Effector memory CD8-positive, alpha-beta T cell (primary cell): Measurements from ENCODE around the gene COP1.
"Not testable (repeated sequence)": the region's sequence is repeated elsewhere in the genome, so short reads cannot be mapped to it uniquely, and the experiment has no call there.

Experiments used
- ATAC-seq: fragments of 150-1000 bp; cut with Tn5 transposase; replicated peaks from 2 replicates; pipeline ENCODE4 v1.10.0; 2021; ENCODE audit warnings: mild to moderate bottlenecking, moderate library complexity
- DNase-seq, 3 experiments: peaks; one replicate each; pipeline ENCODE4 v3.0.0; 2021
- H3K27ac Mint-ChIP-seq, 2 donors: one replicate each; pipeline ENCODE4 v1.8.0; 2022; ENCODE audit warnings: mild to moderate bottlenecking in 2 of 2, mixed read lengths in 2 of 2, moderate library complexity in 2 of 2
- H3K27me3 Mint-ChIP-seq, 2 donors: one replicate each; pipeline ENCODE4 v1.8.0; 2022; ENCODE audit warnings: mixed read lengths in 2 of 2
- H3K36me3 Mint-ChIP-seq: one replicate; pipeline ENCODE4 v1.8.0; 2022; ENCODE audit warnings: mild to moderate bottlenecking, moderate library complexity, mixed read lengths; ENCODE audit not compliant: insufficient read depth
- H3K4me1 Mint-ChIP-seq, 2 donors: one replicate each; pipeline ENCODE4 v1.8.0; 2022; ENCODE audit warnings: low read depth in 2 of 2, mixed read lengths in 2 of 2
- H3K4me3 Mint-ChIP-seq, 2 donors: one replicate each; pipeline ENCODE4 v1.8.0; 2022; ENCODE audit warnings: mild to moderate bottlenecking in 2 of 2, mixed read lengths in 2 of 2, moderate library complexity in 2 of 2
- H3K9me3 Mint-ChIP-seq, 2 donors: one replicate each; pipeline ENCODE4 v1.8.0; 2022; ENCODE audit warnings: mixed read lengths in 2 of 2

The COP1 gene

GRCh38 chr1:176033881-176034280 is 173.2 kb downstream of the COP1 start:
- no peaks in the 10 kb centered on the region for H3K27me3 Mint-ChIP-seq
- DNase-seq, result no peak
- no peak overlapping the region for H3K4me3 Mint-ChIP-seq
- peaks cover 0 to 8% of the 10 kb centered on the region in 2 donors for H3K4me1 Mint-ChIP-seq
- H3K36me3 Mint-ChIP-seq, result peaks cover 23% of the 10 kb centered on the region
- no peak for ATAC-seq
- no peaks in the 10 kb centered on the region for H3K9me3 Mint-ChIP-seq
- H3K27ac Mint-ChIP-seq, result no peak overlapping the region

- Mint-ChIP-seq H3K27ac (no peak overlapping the region), H3K4me3 (no peak overlapping the region), H3K9me3 (no peaks in the 10 kb centered on the region), H3K27me3 (no peaks in the 10 kb centered on the region), H3K4me1 (peaks cover 2 to 8% of the 10 kb centered on the region in 2 donors), H3K36me3 (peaks cover 20% of the 10 kb centered on the region)
- DNase-seq (no peak), ATAC-seq (no peak)
Observed at GRCh38 chr1:176033474-176033873, 173.6 kb downstream of the COP1 start.

DNA sequence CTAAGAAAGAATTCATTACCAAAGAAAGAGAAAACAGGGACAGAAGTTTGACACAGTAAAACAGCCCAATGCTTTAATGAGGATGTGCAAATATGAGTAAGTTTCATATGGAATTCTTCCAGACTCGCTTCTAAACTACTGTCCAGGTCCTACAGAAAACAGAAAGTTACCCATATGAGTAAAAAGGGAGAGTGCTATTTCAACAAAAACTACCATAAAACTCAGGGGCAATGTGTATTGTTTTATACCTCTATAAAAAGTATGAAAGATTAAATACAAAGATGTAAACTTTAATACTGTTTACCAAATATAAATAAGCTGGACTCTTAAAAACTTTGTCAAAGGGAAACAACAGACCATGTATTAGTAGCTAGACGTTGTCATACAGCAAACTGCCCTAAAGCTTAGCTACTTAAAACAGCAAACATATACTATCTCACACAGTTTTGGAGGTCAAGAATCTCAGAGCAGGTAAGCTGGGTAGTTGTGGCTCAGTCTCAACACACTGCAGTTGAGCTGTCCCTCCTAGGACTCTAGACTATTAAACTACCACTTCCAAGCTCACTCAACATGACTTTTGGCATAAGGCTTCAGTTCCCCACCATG is 174.9 kb downstream of the COP1 start:
- ATAC-seq, result no peak
- no peaks in the 10 kb centered on the region for H3K9me3 Mint-ChIP-seq
- no peak overlapping the region for H3K27ac Mint-ChIP-seq

DNA sequence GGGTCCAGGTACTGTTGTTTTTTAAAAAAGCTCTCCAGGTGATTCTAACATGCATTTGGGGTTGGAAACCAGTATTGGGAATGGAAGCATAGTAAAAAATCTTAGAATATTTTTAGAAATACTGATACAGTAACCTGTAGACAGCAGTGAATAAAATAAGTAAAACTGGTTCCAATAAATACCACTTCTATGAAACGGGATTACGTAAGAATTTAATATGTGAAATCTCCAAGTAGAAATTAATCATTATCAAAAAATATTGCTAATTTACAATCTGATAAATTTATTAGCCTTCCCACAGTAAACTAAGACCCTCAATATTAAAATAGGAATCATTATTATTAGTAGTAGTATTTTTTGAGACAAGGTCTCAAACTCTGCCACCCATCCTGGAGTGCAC is 177.5 kb downstream of the COP1 start:
- Mint-ChIP-seq H3K4me3 (no peak overlapping the region), H3K36me3 (peaks cover 9% of the 10 kb centered on the region), H3K27ac (peak overlapping the region in 1 of 2 donors; percentile 23), H3K4me1 (peaks cover 4 to 9% of the 10 kb centered on the region in 2 donors), H3K9me3 (no peaks in the 10 kb centered on the region), H3K27me3 (no peaks in the 10 kb centered on the region)
- DNase-seq, result no peak
- ATAC-seq, result no peak

More for the DNA sequence above, 174.9 kb downstream of the COP1 start:
- peaks cover 15% of the 10 kb centered on the region for H3K36me3 Mint-ChIP-seq
- no peaks in the 10 kb centered on the region for H3K27me3 Mint-ChIP-seq
- peaks cover 4 to 11% of the 10 kb centered on the region in 2 donors for H3K4me1 Mint-ChIP-seq
- DNase-seq, result no peak
- H3K4me3 Mint-ChIP-seq, result no peak overlapping the region

DNA sequence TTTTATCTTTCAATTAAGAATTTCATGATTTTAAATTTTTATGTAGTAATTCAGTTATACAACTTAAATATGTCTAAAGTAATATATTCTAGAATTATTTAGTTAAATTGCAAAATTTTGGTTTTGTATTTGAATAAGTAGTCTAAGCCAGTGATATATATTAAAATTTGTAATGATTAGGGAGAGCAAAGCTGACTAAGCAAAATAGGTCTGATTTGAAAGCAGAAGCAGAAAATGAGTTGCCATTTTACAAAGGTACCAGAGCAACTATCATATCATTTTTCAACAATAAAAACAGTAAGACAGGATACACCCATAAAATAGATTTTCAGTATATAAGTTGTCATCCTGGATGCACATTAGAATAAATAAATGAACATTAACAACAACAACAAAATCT is 177.9 kb downstream of the COP1 start:
- DNase-seq, result no peak
- H3K27me3 Mint-ChIP-seq, result no peaks in the 10 kb centered on the region
- peak overlapping the region in 1 of 2 donors; percentile 23 for H3K27ac Mint-ChIP-seq
- no peak for ATAC-seq
- no peaks in the 10 kb centered on the region for H3K9me3 Mint-ChIP-seq
- H3K36me3 Mint-ChIP-seq, result peaks cover 9% of the 10 kb centered on the region
- no peak overlapping the region for H3K4me3 Mint-ChIP-seq
- H3K4me1 Mint-ChIP-seq, result peaks cover 4 to 14% of the 10 kb centered on the region in 2 donors

DNA sequence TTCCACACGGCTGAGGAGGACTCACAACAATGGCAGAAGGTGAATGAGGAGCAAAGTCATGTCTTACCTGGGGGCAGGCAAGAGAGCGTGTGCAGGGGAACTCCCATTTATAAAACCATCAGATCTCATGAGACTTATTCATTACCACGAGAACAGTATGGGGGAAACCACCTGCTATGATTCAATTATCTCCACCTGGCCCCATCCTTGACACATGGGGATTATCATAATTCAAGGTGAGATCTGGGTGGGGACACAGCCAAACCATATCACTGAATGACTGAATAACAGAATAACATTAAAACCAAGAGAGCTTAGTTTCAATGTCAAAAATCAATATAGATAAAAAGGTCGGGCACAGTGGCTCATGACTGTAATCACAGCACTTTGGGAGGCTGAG is 179.2 kb downstream of the COP1 start:
- H3K4me3 Mint-ChIP-seq, DNase-seq, H3K27me3 Mint-ChIP-seq, ATAC-seq, H3K9me3 Mint-ChIP-seq: not testable (repeated sequence)
- Mint-ChIP-seq H3K4me1 (peaks cover 6 to 15% of the 10 kb centered on the region in 2 donors), H3K27ac (peak overlapping the region in 1 of 2 donors; percentile 66), H3K36me3 (peaks cover 12% of the 10 kb centered on the region)

- Mint-ChIP-seq H3K27me3 (no peaks in the 10 kb centered on the region), H3K4me3 (no peak overlapping the region), H3K36me3 (peaks cover 27% of the 10 kb centered on the region), H3K27ac (peak overlapping the region in 1 of 2 donors; percentile 55), H3K4me1 (peaks cover 5 to 16% of the 10 kb centered on the region in 2 donors), H3K9me3 (no peaks in the 10 kb centered on the region)
- no peak for DNase-seq
- no peak for ATAC-seq
Observed at GRCh38 chr1:176022574-176022973, 184.5 kb downstream of the COP1 start.

DNA sequence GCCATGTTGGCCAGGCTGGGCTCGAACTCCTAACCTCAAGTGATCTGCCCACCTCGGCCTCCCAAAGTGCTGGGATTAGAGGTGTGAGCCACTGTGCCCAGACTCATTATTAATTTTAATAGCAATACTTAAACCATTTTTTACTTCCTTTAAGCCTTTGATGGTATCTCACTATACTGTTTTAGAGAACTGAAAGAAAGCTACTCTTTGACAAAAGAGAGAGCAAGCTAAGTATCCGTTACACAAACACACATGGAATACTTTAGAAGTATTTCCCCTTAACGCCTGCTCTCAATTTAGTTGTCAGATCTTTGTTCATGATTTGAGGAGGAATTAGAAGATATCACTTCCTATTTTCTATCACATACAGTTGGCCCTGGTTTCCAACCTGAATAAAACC is 189.4 kb downstream of the COP1 start:
- Mint-ChIP-seq H3K4me1 (peaks cover 0 to 16% of the 10 kb centered on the region in 2 donors), H3K4me3 (no peak overlapping the region), H3K27ac (no peak overlapping the region), H3K27me3 (no peaks in the 10 kb centered on the region), H3K36me3 (peaks cover 24% of the 10 kb centered on the region), H3K9me3 (no peaks in the 10 kb centered on the region)
- DNase-seq (no peak), ATAC-seq (no peak)

DNA sequence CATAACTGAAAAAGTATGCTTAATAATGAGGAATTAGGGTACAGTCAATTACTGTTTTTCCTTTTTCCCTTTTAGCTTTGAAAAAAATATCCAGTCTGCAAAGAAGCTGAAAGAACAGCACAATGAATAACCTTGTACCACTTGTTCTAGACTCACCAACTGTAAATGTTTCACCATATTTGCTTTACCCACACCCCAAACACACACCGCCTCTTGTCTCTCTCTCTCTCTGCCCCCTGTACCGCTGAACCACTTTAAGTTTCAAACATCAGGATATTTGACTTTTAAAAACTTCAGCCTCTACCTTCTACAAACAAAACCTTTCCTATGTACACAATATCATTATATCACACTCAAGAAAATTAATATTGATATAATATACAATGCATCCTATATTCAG is 197.1 kb downstream of the COP1 start:
- Mint-ChIP-seq H3K36me3 (peaks cover 4% of the 10 kb centered on the region), H3K4me3 (no peak overlapping the region), H3K4me1 (peaks cover 0 to 3% of the 10 kb centered on the region in 2 donors), H3K27ac (no peak overlapping the region), H3K27me3 (no peaks in the 10 kb centered on the region), H3K9me3 (no peaks in the 10 kb centered on the region)
- no peak for DNase-seq
- no peak for ATAC-seq

- H3K4me1 Mint-ChIP-seq, ATAC-seq, H3K4me3 Mint-ChIP-seq, H3K27me3 Mint-ChIP-seq, H3K36me3 Mint-ChIP-seq, H3K27ac Mint-ChIP-seq, DNase-seq, H3K9me3 Mint-ChIP-seq: not testable (repeated sequence)
Observed at GRCh38 chr1:176007756-176008389, 199.2 kb downstream of the COP1 start.

DNA sequence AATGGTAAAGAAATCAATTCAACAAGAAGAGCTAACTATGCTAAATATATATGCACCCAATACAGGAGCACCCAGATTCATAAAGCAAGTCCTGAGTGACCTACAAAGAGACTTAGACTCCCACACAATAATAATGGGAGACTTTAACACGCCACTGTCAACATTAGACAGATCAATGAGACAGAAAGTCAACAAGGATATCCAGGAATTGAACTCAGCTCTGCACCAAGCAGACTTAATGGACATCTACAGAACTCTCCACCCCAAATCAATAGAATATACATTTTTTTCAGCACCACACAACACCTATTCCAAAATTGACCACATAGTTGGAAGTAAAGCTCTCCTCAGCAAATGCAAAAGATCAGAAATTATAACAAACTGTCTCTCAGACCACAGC is 212.4 kb downstream of the COP1 start:
- not testable (repeated sequence) for H3K27me3 Mint-ChIP-seq, H3K27ac Mint-ChIP-seq, DNase-seq, ATAC-seq, H3K4me3 Mint-ChIP-seq, H3K9me3 Mint-ChIP-seq, H3K36me3 Mint-ChIP-seq
- H3K4me1 Mint-ChIP-seq, result peaks cover 6 to 14% of the 10 kb centered on the region in 2 donors

- not testable (repeated sequence) for H3K27me3 Mint-ChIP-seq, DNase-seq, H3K27ac Mint-ChIP-seq, H3K9me3 Mint-ChIP-seq, H3K4me3 Mint-ChIP-seq, ATAC-seq
- peaks cover 6 to 14% of the 10 kb centered on the region in 2 donors for H3K4me1 Mint-ChIP-seq
- H3K36me3 Mint-ChIP-seq, result peaks cover 10% of the 10 kb centered on the region
Observed at GRCh38 chr1:175992825-175993224, 214.3 kb downstream of the COP1 start.

- H3K4me3 Mint-ChIP-seq, ATAC-seq, H3K9me3 Mint-ChIP-seq, H3K27me3 Mint-ChIP-seq, H3K27ac Mint-ChIP-seq, DNase-seq: not testable (repeated sequence)
- Mint-ChIP-seq H3K4me1 (peaks cover 6 to 14% of the 10 kb centered on the region in 2 donors), H3K36me3 (peaks cover 13% of the 10 kb centered on the region)
Observed at GRCh38 chr1:175992202-175992601, 214.9 kb downstream of the COP1 start.

DNA sequence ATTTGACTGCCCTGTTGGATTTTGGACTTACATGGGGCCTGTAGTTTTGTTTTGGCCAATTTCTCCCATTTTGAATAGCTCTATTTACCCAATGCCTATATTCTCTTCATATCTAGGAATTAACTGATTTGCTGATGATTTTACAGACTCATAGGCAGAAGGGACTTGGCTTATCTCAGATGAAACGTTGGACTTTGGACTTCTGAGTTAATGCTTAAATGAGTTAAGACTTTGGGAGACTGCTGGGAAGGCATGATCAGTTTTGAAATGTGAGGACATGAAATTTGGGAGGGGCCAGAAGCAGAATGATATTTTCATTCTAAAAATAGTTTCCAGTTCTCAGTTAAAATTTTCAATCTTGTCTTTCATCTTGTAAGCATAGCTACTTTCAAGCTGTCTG is 222.3 kb downstream of the COP1 start:
- Mint-ChIP-seq H3K27me3 (no peaks in the 10 kb centered on the region), H3K36me3 (peaks cover 55% of the 10 kb centered on the region), H3K4me3 (no peak overlapping the region), H3K9me3 (peaks cover 7 to 10% of the 10 kb centered on the region in 2 donors), H3K4me1 (peaks cover 1 to 6% of the 10 kb centered on the region in 2 donors), H3K27ac (no peak overlapping the region)
- DNase-seq (no peak), ATAC-seq (no peak)
